GM10266 (cell line): ENCODE results near the gene NTN1.

Experiments used
- DNase-seq: peaks from one replicate; pipeline ENCODE4 v3.0.0; 2012; ENCODE audit errors: extremely low spot score
- CTCF ChIP-seq: IDR thresholded peaks from 2 replicates; pipeline ENCODE4 v1.5.1; 2012; ENCODE audit warnings: mild to moderate bottlenecking, low read depth; ENCODE audit not compliant: control insufficient read depth, insufficient read depth; ENCODE audit errors: missing control alignments

The NTN1 gene

DNA sequence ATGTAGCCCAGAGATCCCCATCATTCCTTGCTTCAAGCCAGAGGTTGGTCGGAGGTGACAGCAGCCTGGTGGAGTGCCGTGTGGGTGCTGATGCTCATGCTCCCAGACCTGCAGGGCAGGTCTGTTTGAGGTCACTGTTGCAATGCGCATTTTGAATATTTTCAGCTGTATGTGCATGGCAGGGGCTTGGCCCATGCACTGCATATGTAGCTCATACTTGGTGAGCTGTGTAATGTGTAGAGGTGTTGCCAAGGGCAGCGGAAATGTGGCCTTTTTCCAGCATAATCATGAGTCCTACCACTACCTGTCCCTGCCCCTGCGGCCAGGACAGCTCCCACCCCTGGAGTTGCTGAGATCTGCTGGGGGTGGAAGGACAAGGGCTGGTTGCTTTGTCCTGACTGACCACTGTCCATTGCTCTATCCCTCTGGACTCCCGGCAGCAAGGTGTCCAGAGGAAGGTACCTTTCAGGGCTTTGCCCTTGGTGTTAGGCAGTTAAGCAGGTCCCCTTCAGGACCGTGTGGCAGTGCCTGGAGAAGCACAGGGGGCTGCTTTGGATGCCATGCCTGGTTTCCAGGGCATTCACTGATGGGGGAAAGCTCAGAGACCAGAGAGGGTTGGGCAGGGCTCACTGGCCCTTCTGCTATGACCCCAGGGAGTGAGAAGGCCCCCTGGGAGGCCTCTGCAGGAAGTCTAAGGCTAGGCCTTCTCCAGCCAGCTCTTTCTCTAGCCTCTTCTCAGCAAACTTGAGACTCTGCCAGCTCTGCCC, 215.2 kb downstream of the NTN1 start:
- TF ChIP-seq CTCF, result no peak
- DNase-seq, result no peak

DNA sequence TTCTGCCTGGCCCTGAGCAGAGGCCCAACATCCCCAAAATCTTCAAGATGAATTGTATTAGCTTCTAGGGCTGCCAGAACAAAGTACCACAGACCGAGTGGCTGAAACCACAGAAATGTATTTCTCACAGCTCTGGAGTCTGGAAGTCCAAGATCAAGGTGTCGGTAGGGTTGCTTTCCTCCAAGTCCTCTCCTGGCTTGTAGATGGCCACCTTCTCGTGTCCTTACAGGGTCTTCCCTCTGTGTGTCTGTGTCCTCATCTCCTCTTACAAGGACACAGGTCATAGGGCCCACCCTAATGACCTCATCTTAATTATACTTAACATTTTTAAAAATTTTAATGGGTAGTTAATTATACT, 215.7 kb downstream of the NTN1 start:
- no peak for DNase-seq
- TF ChIP-seq CTCF, result no peak

- TF ChIP-seq CTCF, result no peak
- no peak for DNase-seq
Observed at GRCh38 chr17:9237661-9238301, 216.5 kb downstream of the NTN1 start.

DNA sequence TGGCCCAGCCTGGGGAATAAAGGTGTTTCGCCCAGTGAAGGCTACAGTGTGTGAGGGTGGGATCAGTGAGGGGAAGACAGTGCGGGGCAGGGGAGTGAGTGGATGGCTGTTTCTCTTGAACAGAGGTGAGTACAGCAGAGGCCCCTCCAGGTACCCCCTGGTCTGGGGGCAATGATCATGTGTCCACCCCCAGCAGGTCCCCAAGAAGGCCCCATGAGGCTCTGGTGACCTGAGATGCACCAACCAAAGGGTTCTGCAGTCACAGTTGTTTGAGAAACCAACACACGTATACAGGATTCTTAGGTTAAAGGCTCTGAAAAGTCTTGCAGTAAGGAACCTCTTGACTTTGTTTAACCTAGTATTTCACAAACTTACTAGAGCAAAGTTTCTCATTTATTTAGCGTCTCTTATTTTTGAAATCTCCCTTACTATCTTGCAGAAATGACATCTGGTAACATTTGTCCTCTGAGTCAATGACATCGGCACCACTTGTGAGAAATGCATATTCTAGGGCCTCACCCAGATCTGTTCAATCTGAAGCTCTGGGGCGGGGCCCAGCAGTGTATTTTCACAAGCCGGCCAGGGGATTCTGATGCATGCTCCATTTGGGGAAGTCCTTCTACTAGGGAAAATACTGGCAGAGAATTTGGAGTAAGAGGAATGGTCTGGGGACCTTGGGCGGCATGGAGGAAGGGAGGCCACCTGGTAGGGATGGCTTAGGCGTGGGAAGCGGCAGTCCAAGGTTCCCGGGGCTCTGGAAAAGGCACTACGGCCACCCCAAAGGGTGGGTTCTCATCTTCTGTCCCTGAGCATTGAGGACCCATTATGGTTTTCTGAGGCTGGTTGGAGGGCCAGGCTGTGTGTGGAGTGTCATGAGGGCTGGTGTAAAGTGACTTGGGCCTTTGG, 217.3 kb downstream of the NTN1 start:
- TF ChIP-seq CTCF, result no peak
- no peak for DNase-seq

GRCh38 chr17:9239246-9239792, 218.0 kb downstream of the NTN1 start:
- DNase-seq, result no peak
- no peak for TF ChIP-seq CTCF

GRCh38 chr17:9239793-9240658, 218.7 kb downstream of the NTN1 start:
- no peak for TF ChIP-seq CTCF
- DNase-seq, result peak; percentile 97
